Body of pancreas (tissue), 4 donors: ENCODE results near the gene MAZ. TPM values are rescaled to one million over a fixed set of nuclear protein-coding genes. Genes with fewer than 3 reads are reported as not detected.

ENCODE experiments used
- ATAC-seq: fragments of 150-250 bp; one replicate; pipeline ENCODE4 v1.9.1; 2016
- DNase-seq, 4 donors: peaks; one replicate each; pipeline ENCODE4 v3.0.0-alpha.2; 2019
- H3K27ac ChIP-seq, 4 donors: fragments of 200-600 bp; sonication (generic); 1 replicate in 3 of 4; 2 replicates in 1 of 4; pipeline versions ENCODE4 v1.5.1 to v1.6.1; 2016 to 2019; ENCODE audit warnings: mild to moderate bottlenecking in 1 of 4, mixed read lengths in 1 of 4, moderate library complexity in 1 of 4
- H3K27me3 ChIP-seq, 2 donors: fragments of 200-600 bp; sonication (generic); one replicate each; pipeline ENCODE4 v1.6.0; 2016; ENCODE audit warnings: mild to moderate bottlenecking in 1 of 2
- H3K36me3 ChIP-seq, 2 donors: fragments of 200-600 bp; sonication (generic); replicated peaks in 1 of 2; 2 replicates each; pipeline ENCODE4 v1.5.1; 2016; ENCODE audit warnings: low read depth in 2 of 2; ENCODE audit not compliant: insufficient read depth in 1 of 2
- H3K4me1 ChIP-seq: fragments of 200-600 bp; sonication (generic); one replicate; pipeline ENCODE4 v1.6.0; 2016
- H3K4me3 ChIP-seq, 2 donors: fragments of 200-600 bp; sonication (generic); 1 replicate in 1 of 2; 2 replicates in 1 of 2; pipeline ENCODE4 v1.5.1; 2016 to 2019
- H3K9me3 ChIP-seq, 3 donors: fragments of 200-600 bp; sonication (generic); 1 replicate in 2 of 3; 2 replicates in 1 of 3; pipeline ENCODE4 v1.5.1; 2016
- POLR2A ChIP-seq, 3 donors: fragments of 450-650 bp; IDR thresholded peaks; one replicate each; pipeline ENCODE4 v1.6.1; 2016; ENCODE audit warnings: antibody characterized with exemption in 3 of 3, mild to moderate bottlenecking in 2 of 3
- WGBS, 2 donors: methylation state at CpG; one replicate each; pipeline ENCODE4 v1.1.5; 2017; 5-methylcytosine and 5-hydroxymethylcytosine counted together
- intact Hi-C: fragments of 100-400 bp; cut with DNase I; formaldehyde crosslinking; loops from one replicate; pipeline ENCODE4 v1.15.1; 2023
- total RNA-seq, 2 donors: library from RNA; depleted of rRNA; stranded (reverse); fragments of >200 nt; gene quantifications; one replicate each; pipeline ENCODE4 v1.1.0, GENCODE V29; 2016
- TF ChIP-seq, protein P1 (sequence below), 7 experiments: fragments of 450-650 bp in 4 of 7; fragments of 200-600 bp in 3 of 7; sonication (generic) in 3 of 7; IDR thresholded peaks; one replicate each; pipeline ENCODE4 v1.5.1; 2016 to 2019; ENCODE audit warnings: antibody characterized with exemption in 7 of 7

Gene MAZ
- total RNA-seq, 2 donors from 2014 or later, result 57.9 to 125 TPM

DNA sequence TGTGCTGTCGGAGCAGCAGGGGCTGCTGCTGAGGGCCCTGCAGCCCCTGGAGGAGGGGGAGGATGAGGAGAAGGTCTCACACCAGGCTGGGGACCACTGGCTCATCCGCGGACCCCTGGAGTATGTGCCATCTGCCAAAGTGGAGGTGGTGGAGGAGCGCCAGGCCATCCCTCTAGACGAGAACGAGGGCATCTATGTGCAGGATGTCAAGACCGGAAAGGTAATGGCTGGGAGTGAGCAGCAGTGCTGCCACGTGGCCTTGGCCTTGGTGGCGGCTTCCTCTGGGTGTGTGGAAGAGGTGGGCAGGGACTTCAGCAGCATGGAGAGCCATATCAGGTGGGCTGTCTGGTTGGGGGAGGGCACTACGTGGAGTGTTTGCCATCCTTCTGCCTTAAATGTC, 33.9 kb downstream of the MAZ start:
- TF ChIP-seq, protein P1, sequence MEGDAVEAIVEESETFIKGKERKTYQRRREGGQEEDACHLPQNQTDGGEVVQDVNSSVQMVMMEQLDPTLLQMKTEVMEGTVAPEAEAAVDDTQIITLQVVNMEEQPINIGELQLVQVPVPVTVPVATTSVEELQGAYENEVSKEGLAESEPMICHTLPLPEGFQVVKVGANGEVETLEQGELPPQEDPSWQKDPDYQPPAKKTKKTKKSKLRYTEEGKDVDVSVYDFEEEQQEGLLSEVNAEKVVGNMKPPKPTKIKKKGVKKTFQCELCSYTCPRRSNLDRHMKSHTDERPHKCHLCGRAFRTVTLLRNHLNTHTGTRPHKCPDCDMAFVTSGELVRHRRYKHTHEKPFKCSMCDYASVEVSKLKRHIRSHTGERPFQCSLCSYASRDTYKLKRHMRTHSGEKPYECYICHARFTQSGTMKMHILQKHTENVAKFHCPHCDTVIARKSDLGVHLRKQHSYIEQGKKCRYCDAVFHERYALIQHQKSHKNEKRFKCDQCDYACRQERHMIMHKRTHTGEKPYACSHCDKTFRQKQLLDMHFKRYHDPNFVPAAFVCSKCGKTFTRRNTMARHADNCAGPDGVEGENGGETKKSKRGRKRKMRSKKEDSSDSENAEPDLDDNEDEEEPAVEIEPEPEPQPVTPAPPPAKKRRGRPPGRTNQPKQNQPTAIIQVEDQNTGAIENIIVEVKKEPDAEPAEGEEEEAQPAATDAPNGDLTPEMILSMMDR (IDR thresholded peaks at IDR 0.05), result no peak
- TF ChIP-seq POLR2A (IDR thresholded peaks at IDR 0.05), result no peak
- H3K27ac ChIP-seq, result no peak overlapping the region
- no peaks in the 10 kb centered on the region for H3K9me3 ChIP-seq
- no peaks in the 10 kb centered on the region for H3K27me3 ChIP-seq
- intact Hi-C loops, result no loop called here
- WGBS, 2 donors, result 71 to 84% methylated on average over 7 to 10 of the region's 10 CpGs
- DNase-seq (no peak), ATAC-seq (no peak)
- H3K4me1 ChIP-seq, result no peaks in the 10 kb centered on the region
- H3K4me3 ChIP-seq, result no peak overlapping the region
- H3K36me3 ChIP-seq, result peaks cover 20 to 48% of the 10 kb centered on the region in 2 donors

DNA sequence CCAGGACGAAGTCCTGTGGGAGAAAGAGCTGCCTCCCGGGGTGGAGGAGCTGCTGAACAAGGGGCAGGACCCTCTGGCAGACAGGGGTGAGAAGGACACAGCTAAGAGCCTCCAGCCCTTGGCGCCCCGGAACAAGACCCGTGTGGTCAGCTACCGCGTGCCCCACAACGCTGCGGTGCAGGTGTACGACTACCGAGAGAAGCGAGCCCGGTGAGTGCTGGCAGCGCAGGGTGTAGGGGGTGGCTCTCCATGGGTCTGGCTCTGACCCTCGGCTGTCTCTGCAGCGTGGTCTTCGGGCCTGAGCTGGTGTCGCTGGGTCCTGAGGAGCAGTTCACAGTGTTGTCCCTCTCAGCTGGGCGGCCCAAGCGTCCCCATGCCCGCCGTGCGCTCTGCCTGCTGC, 35.3 kb downstream of the MAZ start:
- H3K4me1 ChIP-seq, result no peaks in the 10 kb centered on the region
- no peaks in the 10 kb centered on the region for H3K27me3 ChIP-seq
- no peaks in the 10 kb centered on the region for H3K9me3 ChIP-seq
- ATAC-seq (no peak), DNase-seq (no peak)
- peaks cover 22 to 52% of the 10 kb centered on the region in 2 donors for H3K36me3 ChIP-seq
- no peak for TF ChIP-seq POLR2A (IDR thresholded peaks at IDR 0.05)
- TF ChIP-seq, protein P1 (IDR thresholded peaks at IDR 0.05), result no peak
- no peak overlapping the region for H3K4me3 ChIP-seq
- H3K27ac ChIP-seq, result no peak overlapping the region
- 91 to 94% methylated on average over 20 to 23 of the region's 23 CpGs for WGBS, 2 donors
- intact Hi-C loops, result no loop called here

DNA sequence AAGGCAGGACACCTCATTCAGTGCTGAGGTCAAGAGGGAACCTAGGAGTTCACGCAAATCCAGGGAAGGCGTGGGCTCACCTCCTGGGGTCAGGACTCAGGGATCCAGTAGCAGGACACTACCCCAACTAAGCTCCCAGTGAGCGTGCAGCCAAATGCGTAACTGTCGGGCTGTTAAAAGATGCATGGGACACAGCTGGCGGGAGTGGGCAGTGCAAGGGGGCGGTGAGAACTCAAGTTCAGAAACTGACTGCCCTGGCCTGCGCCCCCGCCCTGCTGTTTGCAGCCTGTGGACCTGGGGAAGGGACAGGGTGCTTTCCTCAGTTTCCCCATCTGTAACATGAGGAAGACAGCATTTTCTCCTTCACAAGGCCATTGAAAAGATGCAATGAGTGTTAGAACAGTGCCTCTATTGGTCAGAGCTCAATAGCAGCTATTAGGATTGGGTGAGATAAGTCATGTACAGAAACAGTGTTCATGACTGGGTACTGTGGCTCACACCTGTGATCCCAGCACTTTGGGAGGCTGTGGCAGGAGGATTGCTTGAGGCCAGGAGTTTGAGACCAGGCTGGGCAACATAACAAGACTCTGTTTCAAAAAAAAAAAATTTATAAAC, 36.5 kb downstream of the MAZ start:
- Histone ChIP-seq H3K36me3 (peaks cover 21 to 48% of the 10 kb centered on the region in 2 donors), H3K27me3 (no peaks in the 10 kb centered on the region), H3K27ac (no peak overlapping the region), H3K9me3 (no peaks in the 10 kb centered on the region), H3K4me1 (no peaks in the 10 kb centered on the region), H3K4me3 (no peak overlapping the region)
- 95 to 98% methylated on average over 9 of the region's 9 CpGs for WGBS, 2 donors
- ATAC-seq (no peak), DNase-seq (no peak)
- TF ChIP-seq, protein P1 (IDR thresholded peaks at IDR 0.05), result no peak
- TF ChIP-seq POLR2A (IDR thresholded peaks at IDR 0.05), result no peak
- intact Hi-C loops, result no loop called here

DNA sequence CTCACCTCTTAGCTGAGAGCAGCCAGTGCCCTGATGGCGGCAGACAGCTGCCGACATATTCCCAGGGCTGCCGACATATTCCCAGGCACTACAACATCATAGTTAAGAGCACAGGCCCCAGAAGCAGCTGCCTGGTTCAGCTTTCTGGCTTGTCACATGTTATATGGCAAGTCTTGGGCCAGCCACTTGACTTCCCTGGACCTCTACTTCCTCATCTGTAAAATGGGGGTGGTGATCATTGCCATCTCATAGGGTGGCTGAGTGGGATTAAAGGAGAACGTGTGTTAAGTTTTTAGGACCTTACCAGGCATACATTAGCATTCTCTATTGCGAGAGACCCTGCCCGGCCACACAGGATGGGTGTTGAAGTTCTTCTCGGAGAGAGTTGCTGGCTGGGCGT, 37.6 kb downstream of the MAZ start:
- H3K9me3 ChIP-seq, result no peaks in the 10 kb centered on the region
- peaks cover 18 to 43% of the 10 kb centered on the region in 2 donors for H3K36me3 ChIP-seq
- no peak for TF ChIP-seq POLR2A (IDR thresholded peaks at IDR 0.05)
- TF ChIP-seq, protein P1 (IDR thresholded peaks at IDR 0.05), result no peak
- 89% methylated on average over 4 to 8 of the region's 8 CpGs for WGBS, 2 donors
- intact Hi-C loops, result no loop called here
- no peaks in the 10 kb centered on the region for H3K27me3 ChIP-seq
- H3K27ac ChIP-seq, result no peak overlapping the region
- no peak overlapping the region for H3K4me3 ChIP-seq
- DNase-seq, result no peak
- no peak for ATAC-seq
- H3K4me1 ChIP-seq, result no peaks in the 10 kb centered on the region
